Type B pancreatic cell (in vitro differentiated cells): ENCODE data around the gene MRPL18. TPM values are rescaled to one million over a fixed set of nuclear protein-coding genes. Genes with fewer than 3 reads are reported as not detected.

ENCODE experiments used
- DNase-seq: peaks from one replicate; pipeline ENCODE4 v3.0.0; 2021; ENCODE audit warnings: mixed read lengths; ENCODE audit not compliant: unreplicated experiment; ENCODE audit errors: extremely low spot score
- H3K27ac Mint-ChIP-seq: 2 replicates; pipeline ENCODE4 v1.8.0; 2021; ENCODE audit warnings: mild to moderate bottlenecking, mixed read lengths
- H3K27me3 Mint-ChIP-seq: 2 replicates; pipeline ENCODE4 v1.8.0; 2021; ENCODE audit warnings: mixed read lengths
- H3K36me3 Mint-ChIP-seq: 2 replicates; pipeline ENCODE4 v1.8.0; 2021; ENCODE audit warnings: mixed read lengths
- H3K4me1 Mint-ChIP-seq: one replicate; pipeline ENCODE4 v1.8.0; 2021; ENCODE audit warnings: mixed read lengths; ENCODE audit not compliant: unreplicated experiment
- H3K4me3 Mint-ChIP-seq: 2 replicates; pipeline ENCODE4 v1.8.0; 2021; ENCODE audit warnings: mild to moderate bottlenecking, mixed read lengths
- H3K9me3 Mint-ChIP-seq: 2 replicates; pipeline ENCODE4 v1.8.0; 2021; ENCODE audit warnings: mixed read lengths
- total RNA-seq: library from RNA; stranded (reverse); gene quantifications from 2 replicates; pipeline ENCODE4 v1.2.1, GENCODE V29; 2021; ENCODE audit warnings: low replicate concordance
- TF ChIP-seq, protein P1 (sequence below): fragments of 200-600 bp; sonication (generic); conservative IDR thresholded peaks from 2 replicates; pipeline ENCODE4 v1.5.0; 2021; ENCODE audit warnings: antibody characterized with exemption, mild to moderate bottlenecking

The MRPL18 gene
- total RNA-seq, 1 donor from 2014 or later = 59.1 TPM

DNA sequence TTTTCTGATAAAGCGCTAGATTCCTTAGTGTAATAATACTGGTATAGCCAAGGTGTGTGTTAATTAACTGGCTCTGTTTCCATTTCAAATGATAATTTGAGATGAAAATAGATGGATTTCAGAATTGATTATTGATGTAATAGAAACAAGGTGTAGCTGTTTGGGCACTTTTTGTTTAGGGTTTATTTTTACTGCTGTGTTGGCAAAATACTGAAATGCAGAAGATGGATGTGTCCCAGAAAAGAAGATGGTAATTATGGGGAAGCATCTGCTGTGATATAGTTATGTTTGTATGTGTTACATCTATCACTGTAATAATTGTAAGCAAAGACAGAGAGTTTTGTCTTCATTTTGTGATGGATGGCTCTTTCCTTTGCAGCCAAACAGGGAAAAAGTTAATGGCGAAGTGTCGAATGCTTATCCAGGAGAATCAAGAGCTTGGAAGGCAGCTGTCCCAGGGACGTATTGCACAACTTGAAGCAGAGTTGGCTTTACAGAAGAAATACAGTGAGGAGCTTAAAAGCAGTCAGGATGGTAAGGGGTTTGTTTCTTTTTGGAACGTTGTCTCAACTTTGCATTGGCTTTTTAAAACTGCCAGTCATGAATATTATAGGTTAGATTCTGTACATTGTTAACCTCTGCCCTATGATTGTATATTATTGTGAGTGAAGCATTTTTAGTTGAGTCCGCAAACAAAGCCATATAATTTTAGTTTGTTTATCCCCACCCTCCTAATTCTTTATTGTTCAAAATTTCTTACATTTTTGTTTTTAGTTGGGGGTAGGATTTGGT is 37.0 kb upstream of the MRPL18 start:
- H3K4me3 Mint-ChIP-seq = no peak overlapping the region
- no peaks in the 10 kb centered on the region for H3K27me3 Mint-ChIP-seq
- TF ChIP-seq, protein P1, sequence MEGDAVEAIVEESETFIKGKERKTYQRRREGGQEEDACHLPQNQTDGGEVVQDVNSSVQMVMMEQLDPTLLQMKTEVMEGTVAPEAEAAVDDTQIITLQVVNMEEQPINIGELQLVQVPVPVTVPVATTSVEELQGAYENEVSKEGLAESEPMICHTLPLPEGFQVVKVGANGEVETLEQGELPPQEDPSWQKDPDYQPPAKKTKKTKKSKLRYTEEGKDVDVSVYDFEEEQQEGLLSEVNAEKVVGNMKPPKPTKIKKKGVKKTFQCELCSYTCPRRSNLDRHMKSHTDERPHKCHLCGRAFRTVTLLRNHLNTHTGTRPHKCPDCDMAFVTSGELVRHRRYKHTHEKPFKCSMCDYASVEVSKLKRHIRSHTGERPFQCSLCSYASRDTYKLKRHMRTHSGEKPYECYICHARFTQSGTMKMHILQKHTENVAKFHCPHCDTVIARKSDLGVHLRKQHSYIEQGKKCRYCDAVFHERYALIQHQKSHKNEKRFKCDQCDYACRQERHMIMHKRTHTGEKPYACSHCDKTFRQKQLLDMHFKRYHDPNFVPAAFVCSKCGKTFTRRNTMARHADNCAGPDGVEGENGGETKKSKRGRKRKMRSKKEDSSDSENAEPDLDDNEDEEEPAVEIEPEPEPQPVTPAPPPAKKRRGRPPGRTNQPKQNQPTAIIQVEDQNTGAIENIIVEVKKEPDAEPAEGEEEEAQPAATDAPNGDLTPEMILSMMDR = no peak
- peaks cover 32% of the 10 kb centered on the region for H3K36me3 Mint-ChIP-seq
- no peak for DNase-seq
- no peaks in the 10 kb centered on the region for H3K9me3 Mint-ChIP-seq
- no peak overlapping the region for H3K27ac Mint-ChIP-seq
- H3K4me1 Mint-ChIP-seq = no peaks in the 10 kb centered on the region

DNA sequence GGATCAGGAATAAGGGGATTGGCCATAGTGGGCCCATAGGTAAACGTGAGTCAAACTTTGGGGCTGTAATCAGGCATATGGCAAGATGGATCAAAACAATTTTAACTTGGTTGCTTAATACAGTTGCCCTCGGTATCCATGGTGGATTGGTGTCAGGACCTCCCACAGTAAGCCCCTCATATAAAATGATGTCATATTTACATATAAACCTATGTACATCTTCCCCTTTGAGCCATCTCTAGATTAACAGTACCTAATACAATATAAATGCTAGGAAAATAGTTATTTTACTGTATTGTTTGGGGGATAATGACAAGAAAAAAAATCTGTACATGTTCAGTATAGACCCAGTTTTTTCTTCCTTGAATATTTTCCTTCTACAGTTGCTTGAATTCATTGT is 35.9 kb upstream of the MRPL18 start:
- Mint-ChIP-seq H3K4me1 (no peaks in the 10 kb centered on the region), H3K27ac (no peak overlapping the region), H3K27me3 (no peaks in the 10 kb centered on the region), H3K9me3 (no peaks in the 10 kb centered on the region), H3K4me3 (no peak overlapping the region), H3K36me3 (peaks cover 32% of the 10 kb centered on the region)
- TF ChIP-seq, protein P1 = no peak
- no peak for DNase-seq

DNA sequence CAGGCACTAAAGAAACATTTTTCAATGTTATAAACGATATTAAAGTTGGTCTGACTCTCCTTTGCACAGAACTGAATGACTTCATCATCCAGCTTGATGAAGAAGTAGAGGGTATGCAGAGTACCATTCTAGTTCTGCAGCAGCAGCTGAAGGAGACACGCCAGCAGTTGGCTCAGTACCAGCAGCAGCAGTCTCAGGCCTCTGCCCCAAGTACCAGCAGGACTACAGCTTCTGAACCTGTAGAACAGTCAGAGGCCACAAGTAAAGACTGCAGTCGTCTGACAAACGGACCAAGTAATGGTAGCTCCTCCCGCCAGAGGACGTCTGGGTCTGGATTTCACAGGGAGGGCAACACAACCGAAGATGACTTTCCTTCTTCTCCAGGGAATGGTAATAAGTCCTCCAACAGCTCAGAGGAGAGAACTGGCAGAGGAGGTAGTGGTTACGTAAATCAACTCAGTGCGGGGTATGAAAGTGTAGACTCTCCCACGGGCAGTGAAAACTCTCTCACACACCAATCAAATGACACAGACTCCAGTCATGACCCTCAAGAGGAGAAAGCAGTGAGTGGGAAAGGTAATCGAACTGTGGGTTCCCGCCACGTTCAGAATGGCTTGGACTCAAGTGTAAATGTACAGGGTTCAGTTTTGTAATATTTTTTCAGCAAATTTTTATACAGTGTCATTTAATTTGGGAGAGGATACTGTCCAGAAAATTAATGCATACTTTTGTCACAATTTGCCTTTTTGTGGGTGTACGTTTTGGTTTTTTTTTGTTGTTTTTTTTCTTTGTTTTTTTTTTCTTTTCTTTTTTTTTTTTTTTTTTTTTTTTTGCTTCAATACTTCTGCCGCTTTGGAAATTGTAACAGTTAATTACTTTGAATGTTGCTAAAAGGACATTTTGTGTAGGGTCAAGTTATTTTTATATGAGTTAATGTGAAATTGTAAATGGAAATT is 35.0 kb upstream of the MRPL18 start:
- Mint-ChIP-seq H3K4me1 (peaks cover 6% of the 10 kb centered on the region), H3K27ac (no peak overlapping the region), H3K27me3 (no peaks in the 10 kb centered on the region), H3K9me3 (no peaks in the 10 kb centered on the region), H3K36me3 (peaks cover 35% of the 10 kb centered on the region), H3K4me3 (no peak overlapping the region)
- no peak for DNase-seq
- TF ChIP-seq, protein P1 = no peak

DNA sequence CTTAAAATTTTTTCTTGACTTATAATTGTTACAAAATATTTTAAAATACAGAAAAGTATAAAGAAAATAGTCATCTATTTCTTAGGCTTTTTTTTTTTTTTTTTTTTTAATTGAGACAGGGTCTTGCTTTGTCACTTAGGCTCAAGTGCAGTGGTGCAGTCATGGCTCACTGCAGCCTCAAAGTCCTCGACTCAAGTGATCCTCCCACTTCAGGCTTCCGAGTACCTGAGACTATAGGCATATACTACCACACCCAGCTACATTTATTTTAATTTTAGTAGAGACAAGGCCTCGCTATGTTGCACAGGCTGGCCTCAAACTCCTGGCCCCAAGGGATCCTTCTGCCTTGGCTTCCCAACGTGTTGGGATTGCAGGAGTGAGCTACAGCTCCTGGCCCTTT is 33.8 kb upstream of the MRPL18 start:
- Mint-ChIP-seq H3K4me1 (peaks cover 16% of the 10 kb centered on the region), H3K27ac (no peak overlapping the region), H3K27me3 (no peaks in the 10 kb centered on the region), H3K9me3 (no peaks in the 10 kb centered on the region), H3K4me3 (no peak overlapping the region), H3K36me3 (peaks cover 35% of the 10 kb centered on the region)
- TF ChIP-seq, protein P1 = no peak
- no peak for DNase-seq

DNA sequence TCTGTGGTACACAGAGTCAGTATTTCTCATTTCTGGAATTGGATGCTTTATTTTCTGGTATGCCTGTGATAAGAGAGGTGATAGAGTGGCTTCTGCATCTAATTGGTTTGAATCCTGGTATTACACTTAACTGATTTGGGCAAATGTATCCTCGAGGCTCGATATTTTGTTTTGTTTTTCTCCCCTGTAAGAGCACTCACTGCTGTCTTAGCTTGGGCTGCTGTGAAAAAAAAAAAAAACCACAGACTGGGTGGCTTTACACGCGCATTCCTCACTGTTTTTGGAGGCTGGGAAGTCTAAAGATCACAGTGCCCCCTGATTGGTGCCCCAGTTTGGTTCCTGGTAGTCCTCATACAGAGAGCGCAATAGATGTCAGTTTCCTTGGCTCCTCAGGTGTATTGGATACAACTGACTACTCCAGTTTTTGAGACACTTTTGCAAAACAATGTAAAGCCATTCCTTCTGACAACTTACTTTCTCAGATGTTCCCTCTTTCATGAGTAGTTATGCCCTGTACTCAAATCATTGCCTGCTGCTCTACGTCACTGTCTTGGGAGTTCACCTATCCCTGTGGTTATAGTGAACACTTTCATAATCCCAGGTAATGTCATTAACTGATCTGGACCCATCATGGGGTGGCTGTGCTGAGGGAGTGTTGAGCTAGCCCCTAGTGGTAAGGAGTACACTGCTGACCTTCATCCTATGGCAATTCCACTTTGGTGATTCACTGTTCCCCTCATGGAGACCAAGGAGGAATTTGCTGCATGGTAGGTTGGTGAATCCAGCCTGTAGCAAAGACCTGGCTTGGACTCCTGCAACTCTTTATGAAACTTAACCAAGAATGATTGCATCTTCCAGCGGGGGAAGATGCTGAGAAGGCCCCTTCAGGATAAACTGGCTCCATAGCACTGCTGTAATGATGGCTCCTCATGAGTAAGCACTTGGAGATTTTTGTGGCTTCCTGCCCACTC is 32.0 kb upstream of the MRPL18 start:
- peak overlapping the region; percentile 50 for H3K4me3 Mint-ChIP-seq
- TF ChIP-seq, protein P1 = no peak
- H3K27me3 Mint-ChIP-seq = no peaks in the 10 kb centered on the region
- no peak for DNase-seq
- H3K27ac Mint-ChIP-seq = peak overlapping the region; percentile 62
- peaks cover 16% of the 10 kb centered on the region for H3K4me1 Mint-ChIP-seq
- no peaks in the 10 kb centered on the region for H3K9me3 Mint-ChIP-seq
- peaks cover 36% of the 10 kb centered on the region for H3K36me3 Mint-ChIP-seq
